Measurements from ENCODE around the gene MYL11.

MYL11 gene

GRCh38 chr16:30357715-30358576, 16.7 kb upstream of the MYL11 start:
- Mint-ChIP-seq H3K27ac (no peak overlapping the region), H3K9me3 (no peaks in the 10 kb centered on the region), H3K4me3 (peak overlapping the region; percentile 37), H3K36me3 (peaks cover 57% of the 10 kb centered on the region), H3K27me3 (no peaks in the 10 kb centered on the region), H3K4me1 (peaks cover 48% of the 10 kb centered on the region)
- DNase-seq, result no peak
- CTCF ChIA-PET, result interaction anchor here (0.9 to 1.1 kb wide), 4 partner anchors 11 to 52 kb away, joined by 3 read pairs; no protein-coding TSS in a partner anchor

DNA sequence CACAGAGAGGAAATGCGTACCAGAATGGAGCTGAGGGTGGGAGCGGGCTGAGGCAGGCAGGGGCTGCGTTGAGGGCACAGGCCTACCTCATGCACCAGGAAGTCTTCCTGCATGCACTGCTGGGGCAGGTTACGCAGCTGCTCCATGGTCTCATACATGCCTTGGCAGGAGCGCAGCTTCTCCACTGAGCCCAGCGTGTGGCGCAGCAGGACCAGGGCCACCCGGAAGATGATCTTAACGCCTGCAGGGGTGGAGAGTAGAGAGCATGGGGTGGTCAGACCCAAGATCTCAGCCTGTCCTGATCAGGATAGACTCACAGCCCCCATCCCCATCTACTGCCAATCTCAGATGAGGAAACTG, 16.0 kb upstream of the MYL11 start:
- Mint-ChIP-seq H3K27ac (no peak overlapping the region), H3K36me3 (peaks cover 58% of the 10 kb centered on the region), H3K4me1 (peaks cover 46% of the 10 kb centered on the region), H3K9me3 (no peaks in the 10 kb centered on the region), H3K27me3 (no peaks in the 10 kb centered on the region), H3K4me3 (no peak overlapping the region)
- CTCF ChIA-PET, result interaction anchor here (0.9 kb wide), 1 partner anchor 12 kb away, joined by 3 read pairs; no protein-coding TSS in a partner anchor
- no peak for DNase-seq

GRCh38 chr16:30358990-30359870, 15.4 kb upstream of the MYL11 start:
- CTCF ChIA-PET, result interaction anchor here (0.9 kb wide), 1 partner anchor 12 kb away, joined by 3 read pairs; no protein-coding TSS in a partner anchor
- Mint-ChIP-seq H3K27ac (peak overlapping the region; percentile 24), H3K9me3 (no peaks in the 10 kb centered on the region), H3K4me3 (no peak overlapping the region), H3K4me1 (peaks cover 39% of the 10 kb centered on the region), H3K36me3 (peaks cover 60% of the 10 kb centered on the region), H3K27me3 (no peaks in the 10 kb centered on the region)
- DNase-seq, result no peak

DNA sequence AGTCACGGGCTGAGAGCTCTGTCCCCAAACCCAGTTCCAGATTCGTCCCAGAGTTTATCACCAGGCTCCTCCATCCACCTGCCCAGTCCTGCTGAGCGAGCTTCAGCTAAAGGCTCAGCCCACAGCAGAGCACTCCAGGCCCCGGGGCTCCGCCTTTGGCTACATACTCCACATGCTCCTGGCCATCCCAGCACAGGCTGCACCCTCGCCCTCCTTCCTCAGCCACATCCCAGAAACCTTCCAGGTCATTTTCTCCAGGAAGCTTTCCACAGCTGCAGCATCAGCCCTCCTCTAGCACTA, 14.8 kb upstream of the MYL11 start:
- H3K4me3 Mint-ChIP-seq, result no peak overlapping the region
- no peak for DNase-seq
- peaks cover 61% of the 10 kb centered on the region for H3K36me3 Mint-ChIP-seq
- no peak overlapping the region for H3K27ac Mint-ChIP-seq
- H3K9me3 Mint-ChIP-seq, result no peaks in the 10 kb centered on the region
- H3K4me1 Mint-ChIP-seq, result peaks cover 39% of the 10 kb centered on the region
- no peaks in the 10 kb centered on the region for H3K27me3 Mint-ChIP-seq
- CTCF ChIA-PET, result no interaction called here

- H3K4me3 Mint-ChIP-seq, result no peak overlapping the region
- H3K9me3 Mint-ChIP-seq, result no peaks in the 10 kb centered on the region
- CTCF ChIA-PET, result no interaction called here
- no peak for DNase-seq
- H3K36me3 Mint-ChIP-seq, result peaks cover 66% of the 10 kb centered on the region
- no peaks in the 10 kb centered on the region for H3K27me3 Mint-ChIP-seq
- H3K4me1 Mint-ChIP-seq, result peaks cover 35% of the 10 kb centered on the region
- H3K27ac Mint-ChIP-seq, result no peak overlapping the region
Observed at GRCh38 chr16:30361180-30361579, 13.4 kb upstream of the MYL11 start.

GRCh38 chr16:30365200-30365599, 9.4 kb upstream of the MYL11 start:
- H3K36me3 Mint-ChIP-seq, result peaks cover 53% of the 10 kb centered on the region
- H3K4me1 Mint-ChIP-seq, result peaks cover 49% of the 10 kb centered on the region
- no peak overlapping the region for H3K4me3 Mint-ChIP-seq
- no peak for DNase-seq
- CTCF ChIA-PET, result interaction anchor here (1.1 to 1.2 kb wide), 2 partner anchors 44 to 273 kb away, joined by 3 to 4 read pairs; partner anchors contain the start of gene TBX6
- no peaks in the 10 kb centered on the region for H3K9me3 Mint-ChIP-seq
- no peak overlapping the region for H3K27ac Mint-ChIP-seq
- H3K27me3 Mint-ChIP-seq, result no peaks in the 10 kb centered on the region

- Mint-ChIP-seq H3K27ac (no peak overlapping the region), H3K4me1 (peaks cover 49% of the 10 kb centered on the region), H3K4me3 (peak overlapping the region; percentile 87), H3K9me3 (no peaks in the 10 kb centered on the region), H3K36me3 (peaks cover 44% of the 10 kb centered on the region), H3K27me3 (no peaks in the 10 kb centered on the region)
- CTCF ChIA-PET, result interaction anchor here (1.1 to 2.0 kb wide), 3 partner anchors 10 to 254 kb away, joined by 3 to 5 read pairs (median 4); no protein-coding TSS in a partner anchor
- DNase-seq, result no peak
Observed at GRCh38 chr16:30366511-30366910, 8.1 kb upstream of the MYL11 start.

GRCh38 chr16:30367349-30368009, 7.1 kb upstream of the MYL11 start:
- Mint-ChIP-seq H3K27ac (peak overlapping the region; percentile 35), H3K36me3 (peaks cover 41% of the 10 kb centered on the region), H3K4me3 (peak overlapping the region; percentile 87), H3K9me3 (no peaks in the 10 kb centered on the region), H3K4me1 (peaks cover 53% of the 10 kb centered on the region), H3K27me3 (no peaks in the 10 kb centered on the region)
- DNase-seq, result no peak
- CTCF ChIA-PET, result interaction anchor here (1.1 to 2.0 kb wide), 3 partner anchors 11 to 255 kb away, joined by 3 to 5 read pairs (median 4); no protein-coding TSS in a partner anchor

GRCh38 chr16:30368122-30368791, 6.3 kb upstream of the MYL11 start:
- H3K9me3 Mint-ChIP-seq, result no peaks in the 10 kb centered on the region
- CTCF ChIA-PET, result interaction anchor here (0.9 to 2.0 kb wide), 5 partner anchors 11 to 62 kb away, joined by 3 to 8 read pairs (median 4); partner anchors contain the start of gene DCTPP1
- H3K27ac Mint-ChIP-seq, result peak overlapping the region; percentile 47
- peaks cover 35% of the 10 kb centered on the region for H3K36me3 Mint-ChIP-seq
- peak overlapping the region; percentile 87 for H3K4me3 Mint-ChIP-seq
- no peaks in the 10 kb centered on the region for H3K27me3 Mint-ChIP-seq
- DNase-seq, result no peak
- peaks cover 52% of the 10 kb centered on the region for H3K4me1 Mint-ChIP-seq

GRCh38 chr16:30368792-30369090, 5.9 kb upstream of the MYL11 start:
- CTCF ChIA-PET, result interaction anchor here (0.6 to 1.8 kb wide), 4 partner anchors 12 to 261 kb away, joined by 3 to 8 read pairs (median 3); partner anchors contain the start of gene DCTPP1
- DNase-seq, result no peak
- peaks cover 33% of the 10 kb centered on the region for H3K36me3 Mint-ChIP-seq
- peaks cover 54% of the 10 kb centered on the region for H3K4me1 Mint-ChIP-seq
- H3K27ac Mint-ChIP-seq, result peak overlapping the region; percentile 76
- H3K9me3 Mint-ChIP-seq, result no peaks in the 10 kb centered on the region
- H3K4me3 Mint-ChIP-seq, result peak overlapping the region; percentile 87
- no peaks in the 10 kb centered on the region for H3K27me3 Mint-ChIP-seq

- CTCF ChIA-PET, result interaction anchor here (0.6 to 1.8 kb wide), 5 partner anchors 12 to 261 kb away, joined by 3 to 8 read pairs (median 3); partner anchors contain the start of gene DCTPP1
Observed at GRCh38 chr16:30369091-30369937, 5.3 kb upstream of the MYL11 start.

GRCh38 chr16:30369938-30370455, 4.6 kb upstream of the MYL11 start:
- no peak for DNase-seq
- Mint-ChIP-seq H3K4me3 (peak overlapping the region; percentile 80), H3K36me3 (peaks cover 23% of the 10 kb centered on the region), H3K9me3 (no peaks in the 10 kb centered on the region), H3K27ac (no peak overlapping the region), H3K27me3 (no peaks in the 10 kb centered on the region), H3K4me1 (peaks cover 50% of the 10 kb centered on the region)
- CTCF ChIA-PET, result interaction anchor here (1.2 to 1.8 kb wide), 2 partner anchors 27 to 39 kb away, joined by 3 to 8 read pairs; no protein-coding TSS in a partner anchor

More at GRCh38 chr16:30369091-30369937, 5.3 kb upstream of the MYL11 start:
- Mint-ChIP-seq H3K27me3 (no peaks in the 10 kb centered on the region), H3K9me3 (no peaks in the 10 kb centered on the region), H3K27ac (peak overlapping the region; percentile 76), H3K4me3 (peak overlapping the region; percentile 87), H3K36me3 (peaks cover 28% of the 10 kb centered on the region), H3K4me1 (peaks cover 54% of the 10 kb centered on the region)
- peak; percentile 49 for DNase-seq

Data from activated naive CD4-positive, alpha-beta T cell treated with anti-CD3 and anti-CD28 coated beads, Interleukin-2, amount 10 ng/mL, durations not matched to agents 7 days and 5 days (primary cell).